H4 (cell line): ENCODE measurements around the gene TBC1D1. TPM values are rescaled to one million over a fixed set of nuclear protein-coding genes. Genes with fewer than 3 reads are reported as not detected.

ENCODE experiments used
- DNase-seq: peaks from one replicate; pipeline ENCODE4 v3.0.0-alpha.2; 2015; ENCODE audit warnings: low spot score
- total RNA-seq: library from RNA; depleted of rRNA; stranded (reverse); fragments of >200 nt; shearing (Covaris generic); gene quantifications from 2 replicates; pipeline ENCODE4 v1.2.3, GENCODE V29; 2014; rRNA removed

Gene TBC1D1
- 92.0 and 110 TPM in 2 replicates for total RNA-seq

DNA sequence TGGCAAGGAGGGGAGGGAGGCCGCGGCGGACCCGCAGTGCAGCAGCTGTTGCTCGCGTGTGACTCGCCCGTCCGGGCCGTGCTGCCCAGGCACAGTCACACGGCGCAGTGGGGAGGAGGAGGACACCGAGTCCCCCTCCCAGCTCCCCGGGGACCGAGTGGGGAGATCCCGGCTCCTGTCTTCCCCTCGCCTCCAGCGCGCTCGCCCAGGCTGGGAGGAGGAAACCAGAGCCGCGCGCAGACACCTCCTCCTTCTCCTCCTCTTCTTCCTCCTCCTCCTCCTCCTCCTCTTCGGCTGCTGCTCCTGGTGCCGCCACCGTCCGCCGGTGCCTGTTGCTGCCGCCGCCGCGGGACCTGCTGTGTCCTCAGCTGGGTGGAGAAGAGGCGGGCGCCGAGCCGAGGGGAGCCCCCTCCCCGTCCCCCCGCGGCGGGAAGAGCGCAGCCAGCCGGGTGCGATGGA, at the start of gene TBC1D1:
TSS of gene TBC1D1 (plus strand) at position 284 of the 459 bp plus-strand sequence. CDS start 11,012 bp downstream, outside the sequence.
- no peak for DNase-seq

GRCh38 chr4:37844204-37844603, 46.7 kb upstream of the TBC1D1 start:
- no peak for DNase-seq

DNA sequence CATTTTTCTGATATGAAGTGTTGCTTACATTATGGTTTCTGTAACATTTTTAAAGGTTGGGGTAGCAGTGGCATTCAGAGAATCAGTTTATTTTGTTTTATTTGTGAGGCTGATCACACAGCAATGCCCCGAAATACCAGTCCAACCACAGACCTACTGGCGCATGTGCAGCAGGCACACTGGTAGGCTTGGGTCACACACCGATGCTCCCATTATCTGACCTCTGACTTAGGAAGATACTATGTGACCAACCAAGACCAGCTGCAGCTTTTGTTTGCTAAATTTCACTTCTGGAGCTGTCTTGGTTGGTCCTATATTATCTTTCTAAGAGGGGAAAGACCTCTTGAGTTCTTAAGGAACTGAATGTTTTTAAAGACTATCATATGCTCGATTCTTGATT, 45.7 kb upstream of the TBC1D1 start:
- DNase-seq, result no peak

DNA sequence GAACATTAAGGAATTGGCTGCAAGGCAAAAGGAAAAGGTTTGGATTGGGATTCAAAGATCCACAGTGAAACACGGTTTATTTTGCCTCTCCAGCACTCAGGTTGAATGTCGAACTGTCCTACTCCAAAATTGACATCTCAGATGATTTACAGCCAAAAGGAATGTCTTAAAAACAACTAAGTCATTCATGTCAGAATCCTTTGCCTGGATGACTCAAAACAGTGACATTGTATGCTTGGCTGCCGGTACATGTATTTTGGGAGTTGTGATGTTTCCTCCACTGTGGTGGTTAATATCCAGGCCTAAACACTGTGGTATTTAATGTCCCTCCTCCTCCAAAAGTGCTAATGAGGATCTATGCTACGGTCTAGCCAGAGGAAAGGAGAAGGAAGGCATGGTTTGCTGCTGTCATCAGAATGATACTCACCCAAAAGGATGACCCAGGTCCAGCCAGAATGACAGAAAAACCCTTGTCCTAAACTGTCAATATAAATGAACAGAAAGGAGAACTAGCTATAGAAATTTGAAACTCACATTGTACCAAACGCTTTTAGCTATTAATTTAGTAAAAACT, 43.5 kb upstream of the TBC1D1 start:
- no peak for DNase-seq

- DNase-seq, result no peak
Measured at GRCh38 chr4:37852376-37852775, 38.5 kb upstream of the TBC1D1 start.

DNA sequence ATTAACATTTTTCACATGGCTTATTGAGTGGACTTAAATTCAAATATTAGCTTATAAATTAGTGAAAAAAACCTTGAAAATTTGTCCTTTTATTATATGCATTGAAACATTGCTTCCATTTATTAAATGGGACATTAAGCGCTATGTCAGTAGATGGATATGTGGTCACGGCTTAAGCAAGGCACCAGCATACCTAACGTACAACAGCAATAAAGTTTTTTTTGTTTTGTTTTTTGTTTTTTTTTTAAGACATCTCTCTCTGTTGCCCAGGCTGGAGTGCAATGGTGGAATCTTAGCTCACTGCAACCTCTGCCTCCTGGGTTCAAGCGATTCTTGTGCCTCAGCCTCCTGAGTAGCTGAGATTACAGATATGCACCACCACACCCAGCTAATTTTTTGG, 32.8 kb upstream of the TBC1D1 start:
- DNase-seq, result no peak

- DNase-seq, result no peak
Measured at GRCh38 chr4:37858872-37859271, 32.0 kb upstream of the TBC1D1 start.

DNA sequence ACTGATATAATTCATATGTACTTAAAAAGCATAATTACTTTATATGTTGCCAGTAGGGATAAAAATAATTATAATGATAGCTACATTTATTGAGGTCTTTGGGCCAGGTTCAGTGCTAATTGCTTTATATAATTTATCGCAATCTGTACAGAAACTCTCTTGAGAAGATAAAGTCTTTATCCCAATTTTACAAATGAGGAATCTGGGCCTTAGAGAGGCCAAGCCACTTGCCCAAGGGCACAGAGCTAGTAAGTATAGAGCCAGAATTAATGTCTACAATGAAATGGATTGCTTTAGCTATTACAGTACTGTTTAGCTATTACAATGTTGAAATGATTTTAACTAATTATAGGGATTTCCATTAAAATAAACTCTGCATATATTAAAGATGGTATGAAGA, 30.6 kb upstream of the TBC1D1 start:
- no peak for DNase-seq

GRCh38 chr4:37862961-37863360, 27.9 kb upstream of the TBC1D1 start:
- DNase-seq, result no peak

GRCh38 chr4:37864786-37865185, 26.1 kb upstream of the TBC1D1 start:
- no peak for DNase-seq

- no peak for DNase-seq
Measured at GRCh38 chr4:37865450-37865849, 25.4 kb upstream of the TBC1D1 start.

- no peak for DNase-seq
Measured at GRCh38 chr4:37867102-37867501, 23.8 kb upstream of the TBC1D1 start.

GRCh38 chr4:37868238-37868637, 22.6 kb upstream of the TBC1D1 start:
- DNase-seq, result no peak

- no peak for DNase-seq
Measured at GRCh38 chr4:37872310-37872988, 18.4 kb upstream of the TBC1D1 start.

GRCh38 chr4:37873386-37873785, 17.5 kb upstream of the TBC1D1 start:
- DNase-seq, result peak; percentile 31

GRCh38 chr4:37876156-37876555, 14.7 kb upstream of the TBC1D1 start:
- no peak for DNase-seq

DNA sequence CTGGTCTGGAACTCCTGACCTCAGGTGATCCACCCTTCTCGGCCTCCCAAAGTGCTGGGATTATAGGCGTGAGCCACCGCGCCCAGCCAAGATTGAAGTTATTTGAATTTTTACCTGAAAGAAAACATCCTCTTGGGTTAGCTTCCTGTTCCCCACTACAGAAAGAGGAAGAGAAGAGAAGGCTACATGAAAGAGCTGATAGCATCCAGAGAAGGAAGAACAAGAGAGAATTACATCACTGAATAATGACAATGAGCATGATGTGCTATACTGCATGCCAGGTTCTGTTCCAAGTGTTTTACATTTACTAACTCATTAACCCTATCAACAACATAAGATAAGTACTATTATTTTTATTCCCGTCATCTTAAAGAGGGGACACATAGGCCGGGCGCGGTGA, 11.5 kb upstream of the TBC1D1 start:
- DNase-seq, result no peak

DNA sequence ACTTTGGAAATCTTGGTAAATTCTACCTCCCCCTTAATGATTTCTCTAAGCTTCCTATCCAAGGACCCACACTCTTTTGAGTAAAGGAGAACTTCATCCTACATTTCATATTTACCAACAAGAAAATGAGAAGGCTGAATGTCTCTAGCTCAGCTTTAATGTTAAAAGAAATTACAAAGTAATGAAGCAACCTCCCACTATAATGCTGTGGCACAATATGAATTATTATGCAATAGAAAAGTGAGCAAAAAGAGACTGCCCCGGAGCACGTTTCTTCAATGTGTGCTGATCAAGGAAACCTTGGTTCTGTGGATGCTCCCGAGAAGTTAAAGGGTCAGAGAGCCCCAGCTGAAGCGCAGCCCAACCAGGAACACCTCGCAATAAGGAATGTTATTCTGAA, 9.1 kb upstream of the TBC1D1 start:
- DNase-seq, result no peak

- DNase-seq, result no peak
Measured at GRCh38 chr4:37882665-37883296, 8.1 kb upstream of the TBC1D1 start.

GRCh38 chr4:37884855-37885487, 5.9 kb upstream of the TBC1D1 start:
- DNase-seq, result no peak

- no peak for DNase-seq
Measured at GRCh38 chr4:37885496-37885895, 5.4 kb upstream of the TBC1D1 start.
